AG08395 (cell line): ENCODE measurements around the gene STX5.
"Not testable (repeated sequence)": the region's sequence is repeated elsewhere in the genome, so short reads cannot be mapped to it uniquely, and the experiment has no call there.

Experiments used
- DNase-seq: peaks from one replicate; pipeline ENCODE4 v3.0.0; 2012; ENCODE audit warnings: mixed read lengths, low spot score

The STX5 gene

GRCh38 chr11:62782753-62783152, 49.1 kb downstream of the STX5 start:
- DNase-seq = no peak

- no peak for DNase-seq
These were observed 53.4 kb downstream of the STX5 start for GRCh38 chr11:62778441-62778840.

GRCh38 chr11:62777389-62777788, 54.5 kb downstream of the STX5 start:
- no peak for DNase-seq

- DNase-seq = no peak
These were observed 56.2 kb downstream of the STX5 start for GRCh38 chr11:62775646-62776045.

- DNase-seq = no peak
These were observed 57.4 kb downstream of the STX5 start for GRCh38 chr11:62774407-62774806.

- DNase-seq = peak; percentile 98
These were observed 60.5 kb downstream of the STX5 start, which contains the start of gene TAF6L for GRCh38 chr11:62771144-62772021. Gene TAF6L, plus strand, starts transcription at chr11:62771396. Its CDS starts 4,388 bp downstream, at chr11:62775784.

- DNase-seq = peak; percentile 32
These were observed 61.1 kb downstream of the STX5 start for GRCh38 chr11:62770778-62771143.

GRCh38 chr11:62760867-62761227, 71.0 kb downstream of the STX5 start:
- not testable (repeated sequence) for DNase-seq

- DNase-seq = no peak
These were observed 73.7 kb downstream of the STX5 start for GRCh38 chr11:62757846-62758788.
